ENCODE data around the gene PDXP.
"Not testable (repeated sequence)": the region's sequence is repeated elsewhere in the genome, so short reads cannot be mapped to it uniquely, and the experiment has no call there.

PDXP gene

GRCh38 chr22:37674951-37675929 is 16.7 kb downstream of the PDXP start, which contains the start of gene LGALS1:
Gene LGALS1, plus strand, starts transcription at chr22:37675636. Its CDS starts 67 bp downstream, at chr22:37675703.
- DNase-seq (ENCODE audit: low read depth in 2 of 2): peak in 1 of 2 experiments; percentile 59

GRCh38 chr22:37675930-37676735 is 17.6 kb downstream of the PDXP start:
- DNase-seq (ENCODE audit: low read depth in 2 of 2): no peak

GRCh38 chr22:37676736-37677492 is 18.4 kb downstream of the PDXP start:
- peak; percentile 78 to 91 for DNase-seq (ENCODE audit: low read depth in 2 of 2)

GRCh38 chr22:37677493-37677974 is 19.0 kb downstream of the PDXP start:
- no peak for DNase-seq (ENCODE audit: low read depth in 2 of 2)

GRCh38 chr22:37678372-37678771 is 19.8 kb downstream of the PDXP start:
- no peak for DNase-seq (ENCODE audit: low read depth in 2 of 2)

GRCh38 chr22:37679670-37680069 is 21.1 kb downstream of the PDXP start:
- no peak for DNase-seq (ENCODE audit: low read depth in 2 of 2)

GRCh38 chr22:37680191-37680851 is 21.8 kb downstream of the PDXP start:
- no peak for DNase-seq (ENCODE audit: low read depth in 2 of 2)

- no peak for DNase-seq (ENCODE audit: low read depth in 2 of 2)
Observed at GRCh38 chr22:37681001-37681424, 22.5 kb downstream of the PDXP start.

- peak; percentile 47 to 69 for DNase-seq (ENCODE audit: low read depth in 2 of 2)
Observed at GRCh38 chr22:37681556-37682049, 23.1 kb downstream of the PDXP start.

GRCh38 chr22:37684803-37685615 is 26.5 kb downstream of the PDXP start:
- DNase-seq (ENCODE audit: low read depth in 2 of 2): no peak

- peak; percentile 65 to 70 for DNase-seq (ENCODE audit: low read depth in 2 of 2)
Observed at GRCh38 chr22:37686002-37686982, 27.8 kb downstream of the PDXP start, which contains the start of gene NOL12. Gene NOL12, plus strand, starts transcription at chr22:37686343. Its CDS starts 50 bp downstream, at chr22:37686393.

GRCh38 chr22:37690407-37690806 is 31.9 kb downstream of the PDXP start:
- DNase-seq (ENCODE audit: low read depth in 2 of 2): no peak

- no peak for DNase-seq (ENCODE audit: low read depth in 2 of 2)
Observed at GRCh38 chr22:37690901-37691504, 32.5 kb downstream of the PDXP start.

- no peak for DNase-seq (ENCODE audit: low read depth in 2 of 2)
Observed at GRCh38 chr22:37692627-37693285, 34.2 kb downstream of the PDXP start.

- DNase-seq (ENCODE audit: low read depth in 2 of 2): not testable (repeated sequence)
Observed at GRCh38 chr22:37694131-37694530, 35.6 kb downstream of the PDXP start.

GRCh38 chr22:37696260-37696656 is 37.7 kb downstream of the PDXP start:
- DNase-seq (ENCODE audit: low read depth in 2 of 2): not testable (repeated sequence)
